ENCODE data around the gene ZNF503. TPM values are rescaled to one million over a fixed set of nuclear protein-coding genes. Genes with fewer than 3 reads are reported as not detected.

Gene ZNF503
- total RNA-seq, 1 donor from 2014 or later: 1.6 TPM

DNA sequence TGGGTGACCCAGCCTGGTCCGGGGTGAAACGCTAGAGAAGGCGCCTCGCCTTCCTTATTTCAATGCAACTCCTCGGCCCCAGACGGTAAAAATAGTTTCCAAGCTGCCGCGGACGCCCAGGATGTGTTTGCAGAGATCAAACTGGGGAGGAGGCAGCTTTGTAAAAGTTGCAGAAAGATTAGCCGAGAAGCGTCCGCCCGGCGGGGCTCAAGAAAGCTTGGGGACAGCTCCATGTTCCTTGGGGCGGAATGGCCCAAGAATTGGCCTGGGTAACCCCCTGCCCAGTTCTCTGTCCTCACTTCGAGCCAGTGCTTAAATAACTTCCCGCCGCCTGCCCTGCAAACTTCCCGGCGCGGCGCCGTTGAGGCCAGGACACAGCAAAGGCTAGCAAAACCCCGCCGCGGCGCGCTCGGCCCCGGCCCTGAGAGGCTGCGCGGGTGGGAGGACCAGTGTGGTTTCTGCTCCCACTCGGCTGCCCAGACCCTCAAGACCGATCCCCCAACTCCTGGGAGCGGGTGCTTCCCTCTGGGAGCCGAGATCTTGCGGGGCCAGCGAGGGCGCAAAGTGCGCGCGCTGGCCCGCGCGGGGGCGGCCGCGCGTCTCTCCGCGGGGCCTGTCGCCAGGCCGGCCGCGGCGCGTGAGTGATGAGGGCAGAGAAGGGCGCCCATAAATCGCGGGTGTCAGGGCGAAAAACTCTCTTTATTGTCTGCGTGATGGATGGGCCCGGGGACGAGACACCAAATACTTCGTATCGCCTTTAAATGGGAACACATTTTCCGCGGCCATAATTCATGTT lies 6.3 kb upstream of the ZNF503 start:
- FAIRE-seq (no peak), DNase-seq (ENCODE audit: low spot score in 2 of 2) (peak in 1 of 2 donors; percentile 50)

DNA sequence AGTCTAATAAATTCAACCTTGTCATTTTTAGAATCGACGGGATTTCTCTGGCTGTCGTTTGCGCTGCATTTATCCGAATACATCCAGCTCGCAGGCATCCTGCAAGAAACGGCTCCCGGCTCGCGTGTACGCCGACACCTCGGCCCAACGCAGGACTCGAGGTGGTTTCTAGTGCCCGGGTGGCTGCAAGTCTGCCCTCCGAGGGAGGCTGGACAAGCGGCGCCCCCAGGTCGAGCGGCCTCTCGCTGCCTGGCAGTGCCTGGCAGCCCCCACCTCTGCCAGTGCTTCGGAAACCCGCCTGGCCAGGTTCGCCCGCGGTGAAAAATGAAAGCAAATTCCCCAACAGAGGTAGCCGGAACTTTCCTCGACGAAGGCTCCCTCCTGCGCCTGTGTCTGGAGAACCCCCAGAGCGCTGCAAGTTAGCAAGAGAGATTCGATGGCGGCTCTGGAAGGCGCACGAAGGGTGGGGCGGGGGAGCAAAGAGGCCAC lies 5.7 kb upstream of the ZNF503 start:
- DNase-seq (ENCODE audit: low spot score in 2 of 2): no peak
- FAIRE-seq: no peak

GRCh38 chr10:75406462-75407223 lies 5.1 kb upstream of the ZNF503 start:
- FAIRE-seq (no peak), DNase-seq (ENCODE audit: low spot score in 2 of 2) (no peak)

- DNase-seq (ENCODE audit: low spot score in 2 of 2) (no peak), FAIRE-seq (no peak)
Observed at GRCh38 chr10:75405598-75406461, 4.3 kb upstream of the ZNF503 start.

DNA sequence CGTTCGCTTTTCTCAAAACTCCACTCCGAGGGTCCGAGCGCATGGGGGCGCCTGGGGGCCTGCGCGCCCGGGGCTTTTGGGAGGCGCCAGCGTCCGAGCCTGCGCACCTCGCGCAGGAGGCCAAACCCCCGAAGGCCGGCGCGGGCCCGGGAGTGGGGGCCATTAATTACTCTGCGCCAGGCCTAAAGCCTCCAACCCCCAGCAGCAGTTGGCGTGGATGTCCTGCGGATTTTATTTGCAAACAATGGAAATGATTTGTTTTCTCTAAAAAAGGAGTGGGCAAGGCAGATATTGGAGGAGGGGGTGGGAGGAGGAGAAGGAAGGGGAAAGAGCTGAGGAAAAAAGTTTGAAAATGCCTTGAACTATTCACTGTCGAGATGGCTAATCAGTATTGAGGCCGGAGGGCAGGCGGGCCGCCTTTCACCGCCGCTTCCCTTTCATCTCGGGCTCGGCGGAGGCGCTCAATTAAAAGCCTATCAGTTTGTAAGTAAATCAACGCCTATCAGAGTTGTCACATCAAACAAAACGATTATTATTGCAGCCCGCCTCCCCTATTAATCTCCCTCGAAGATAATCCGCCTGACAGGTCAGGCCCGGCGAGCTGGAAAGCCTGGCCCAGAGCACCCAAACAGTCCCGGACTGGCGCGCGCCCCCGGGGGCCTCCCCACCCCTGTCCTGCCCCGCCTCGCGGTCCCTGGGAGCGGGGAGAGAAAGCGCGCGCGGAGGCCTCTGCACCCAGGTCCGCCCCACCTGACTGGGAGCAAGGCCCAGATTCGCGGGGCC lies 3.4 kb upstream of the ZNF503 start:
- FAIRE-seq (no peak), DNase-seq (ENCODE audit: low spot score in 2 of 2) (no peak)

- FAIRE-seq (no peak), DNase-seq (ENCODE audit: low spot score in 2 of 2) (peak in 1 of 2 donors; percentile 43)
Observed at GRCh38 chr10:75403939-75404814, 2.6 kb upstream of the ZNF503 start.

GRCh38 chr10:75403144-75403938 lies 1.8 kb upstream of the ZNF503 start:
- DNase-seq (ENCODE audit: low spot score in 2 of 2): peak in 1 of 2 donors; percentile 56
- FAIRE-seq: no peak

GRCh38 chr10:75402486-75403143 lies 1.1 kb upstream of the ZNF503 start:
- FAIRE-seq (no peak), DNase-seq (ENCODE audit: low spot score in 2 of 2) (peak in 1 of 2 donors; percentile 54)

DNA sequence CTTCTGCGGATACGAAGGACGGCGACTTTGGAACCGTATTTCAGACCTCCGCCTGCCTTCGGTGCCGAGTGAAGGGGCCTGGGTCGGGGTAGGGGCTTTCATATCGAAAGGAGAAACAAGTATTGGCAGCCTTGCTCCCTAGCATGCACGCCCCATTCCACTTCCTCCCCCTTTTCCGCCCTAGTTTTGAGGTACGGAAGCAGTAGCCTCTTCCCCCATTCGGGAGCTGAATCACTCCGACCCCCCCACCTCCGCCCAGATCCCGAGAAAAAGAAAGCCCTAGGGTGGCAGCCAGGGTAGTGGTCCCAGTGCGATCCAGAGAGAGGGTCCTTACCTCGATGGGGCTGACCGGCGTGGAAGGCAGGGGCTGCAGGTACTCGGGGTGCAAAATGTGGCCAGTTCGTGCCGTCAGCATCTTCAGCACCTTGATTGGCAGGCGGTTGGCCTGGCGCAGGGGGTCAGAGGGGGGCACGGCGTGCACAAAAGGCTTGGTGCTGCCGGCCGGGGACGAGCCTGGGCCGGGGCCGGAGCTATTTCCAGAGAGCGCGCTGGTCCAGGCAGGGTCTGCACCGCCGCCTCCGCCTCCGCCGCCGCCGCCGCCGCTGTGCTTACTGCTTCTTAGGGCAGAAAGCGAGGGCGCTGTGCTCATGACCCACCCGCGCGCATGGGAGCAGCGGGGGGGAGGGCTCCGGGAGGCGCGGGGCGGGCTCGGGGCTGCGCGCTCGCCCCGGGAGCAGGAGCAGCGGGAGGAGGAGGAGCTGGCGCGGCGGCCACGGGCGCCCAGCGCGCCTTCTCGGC lies 594 bp downstream of the ZNF503 start:
- peak in 1 of 2 donors; percentile 65 for DNase-seq (ENCODE audit: low spot score in 2 of 2)
- no peak for FAIRE-seq

DNA sequence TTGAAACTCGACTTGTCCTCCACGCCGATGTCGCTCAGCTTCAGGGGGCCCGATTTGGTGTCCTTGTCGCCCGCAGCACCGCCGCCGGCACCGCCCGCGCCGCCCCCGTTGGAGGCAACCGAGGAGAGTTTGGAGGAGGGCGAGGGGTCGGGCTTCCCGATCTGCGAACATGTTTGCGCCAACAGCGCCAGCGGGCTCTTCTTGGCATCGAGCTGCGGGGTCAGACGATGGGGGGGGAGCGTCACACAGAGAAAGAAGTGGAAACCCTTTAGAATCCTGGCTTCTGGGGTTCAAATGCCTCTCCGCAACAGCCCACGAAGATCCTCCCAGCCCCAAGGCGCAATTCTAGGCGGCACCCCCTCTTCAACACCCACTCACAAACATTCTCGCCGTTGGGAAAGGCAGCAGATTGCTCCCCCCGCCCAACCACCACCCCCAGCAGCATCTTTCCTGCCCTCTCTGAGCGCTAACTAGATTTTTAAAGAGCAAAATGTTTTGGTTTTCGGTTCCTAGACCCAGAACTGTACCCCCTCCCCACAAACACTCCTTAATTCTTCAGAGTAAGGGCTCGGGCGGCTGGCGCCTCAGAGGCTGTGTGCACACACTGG lies 1.3 kb downstream of the ZNF503 start:
- FAIRE-seq (no peak), DNase-seq (ENCODE audit: low spot score in 2 of 2) (peak in 1 of 2 donors; percentile 52)

DNA sequence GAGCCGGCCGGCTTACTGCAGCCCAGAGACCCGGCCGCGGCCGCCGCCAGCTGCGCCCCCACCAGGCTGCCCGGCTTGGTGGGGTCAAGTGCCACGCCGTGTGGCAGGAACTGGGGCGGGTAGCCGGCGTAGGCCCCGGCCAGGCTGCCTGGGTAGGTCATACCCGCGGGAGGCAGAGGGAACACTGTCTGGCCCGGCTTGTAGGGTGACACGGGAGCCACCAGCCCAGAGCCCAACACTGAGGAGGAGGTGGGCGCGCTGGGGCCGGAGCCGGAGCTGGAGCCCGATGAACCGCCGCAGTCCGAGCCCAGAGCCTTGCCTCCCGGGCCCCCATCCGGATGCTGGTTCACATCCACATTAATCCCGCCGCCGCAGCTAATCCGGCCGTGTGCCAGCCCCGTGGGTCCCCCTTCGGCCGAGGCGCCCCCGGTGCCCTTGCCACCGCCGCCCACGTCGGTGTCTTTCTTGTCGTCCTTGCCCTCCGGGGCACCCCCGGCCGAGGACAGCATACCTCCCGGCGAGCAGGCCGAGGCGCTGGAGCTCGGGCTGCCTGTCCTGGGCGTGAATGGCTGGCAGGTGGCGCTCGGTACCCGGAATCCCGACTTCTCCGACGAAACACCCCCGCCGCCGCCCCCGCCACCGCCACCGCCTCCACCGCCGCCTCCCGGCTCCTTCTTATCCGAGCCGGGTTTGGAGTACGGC lies 2.0 kb downstream of the ZNF503 start:
- DNase-seq (ENCODE audit: low spot score in 2 of 2) (peak; percentile 80 to 81), FAIRE-seq (no peak)

DNA sequence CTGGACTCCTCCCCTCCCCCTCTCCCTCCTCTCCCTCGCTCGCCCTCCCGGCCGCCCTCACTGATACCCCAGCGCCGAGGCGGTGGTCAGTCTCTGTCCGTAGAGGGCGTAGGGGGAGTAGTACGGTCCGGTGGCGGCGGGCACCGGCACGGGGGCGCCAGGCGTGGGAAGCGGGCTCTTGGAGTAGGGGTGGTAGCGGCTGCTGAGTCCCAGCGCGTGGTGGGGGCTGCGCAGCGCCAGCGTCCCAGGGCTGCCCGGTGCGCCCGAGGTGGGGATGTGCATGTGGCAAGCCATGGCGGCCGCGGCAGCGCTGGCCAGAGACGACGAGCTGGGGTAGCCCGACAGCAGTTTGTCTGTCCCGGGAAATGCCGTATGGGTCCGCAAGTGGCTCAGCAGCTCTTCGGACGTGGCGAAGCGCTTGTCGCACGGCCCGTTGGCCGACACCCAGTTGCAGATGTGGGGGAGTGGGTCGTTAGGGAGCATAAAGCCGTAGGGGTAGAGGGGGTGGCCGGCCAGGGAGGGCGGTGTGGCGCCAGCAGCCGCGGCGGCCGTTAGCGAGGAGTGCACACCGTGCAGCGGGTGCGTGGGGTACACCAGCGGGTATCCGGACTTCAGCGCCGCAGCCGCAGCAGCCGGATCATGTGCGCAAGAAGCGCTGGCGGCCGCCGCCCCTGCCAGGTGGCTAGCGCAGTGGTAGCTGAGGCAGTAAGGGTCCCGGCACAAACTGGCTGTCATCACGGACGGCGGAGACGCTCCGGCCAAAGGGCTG lies 2.7 kb downstream of the ZNF503 start:
- no peak for FAIRE-seq
- DNase-seq (ENCODE audit: low spot score in 2 of 2): no peak

- no peak for DNase-seq (ENCODE audit: low spot score in 2 of 2)
- FAIRE-seq: no peak
Observed at GRCh38 chr10:75398200-75398691, 3.3 kb downstream of the ZNF503 start.

GRCh38 chr10:75397496-75398199 lies 3.9 kb downstream of the ZNF503 start:
- no peak for FAIRE-seq
- DNase-seq (ENCODE audit: low spot score in 2 of 2): no peak

All from frontal cortex (tissue), 4 donors.